OCI-LY7 (cell line): Measurements from ENCODE around the gene SYNGR2. TPM values are rescaled to one million over a fixed set of nuclear protein-coding genes. Genes with fewer than 3 reads are reported as not detected.

Experiments used
- BruUV-seq: library from RNA; stranded (reverse); fragments of 400-500 nt; replicated peaks from 2 replicates; lab custom pipeline; 2021; lab: Mats Ljungman, UMichigan
- CTCF ChIA-PET: fragments of 300-600 bp; sonication (Branson Sonifier 250); formaldehyde crosslinking; loops from one replicate; lab custom pipeline; 2022; ENCODE audit warnings: antibody characterized with exemption; ENCODE audit not compliant: unreplicated experiment; lab: Charles Lee
- POLR2A ChIA-PET: fragments of 300-600 bp; sonication (Branson Sonifier 250); formaldehyde crosslinking; loops from one replicate; lab custom pipeline; 2022; ENCODE audit warnings: antibody characterized with exemption; lab: Charles Lee
- DNase-seq: peaks from one replicate; pipeline ENCODE4 v3.0.0-alpha.2; 2015; ENCODE audit warnings: low spot score
- H2AFZ ChIP-seq: fragments of 200-600 bp; sonication (generic), shearing (Covaris generic); 2 replicates; pipeline ENCODE4 v1.6.1; 2014; ENCODE audit warnings: mild to moderate bottlenecking, antibody characterized with exemption, low read length, moderate library complexity
- H3K27ac ChIP-seq: fragments of 200-600 bp; sonication (generic); 2 replicates; pipeline ENCODE4 v1.5.1; 2014; ENCODE audit warnings: mixed run types, low read depth, mild to moderate bottlenecking, moderate library complexity, low read length, inconsistent platforms; ENCODE audit not compliant: poor library complexity, severe bottlenecking
- H3K36me3 ChIP-seq: fragments of 200-600 bp; sonication (generic); 2 replicates; pipeline ENCODE4 v1.6.1; 2014; ENCODE audit warnings: mild to moderate bottlenecking, antibody characterized with exemption, low read length, moderate library complexity, mixed read lengths; ENCODE audit not compliant: insufficient read depth
- H3K4me1 ChIP-seq: fragments of 200-600 bp; sonication (generic); 2 replicates; pipeline ENCODE4 v1.5.1; 2014; ENCODE audit warnings: mild to moderate bottlenecking, low read length; ENCODE audit not compliant: insufficient read depth, poor library complexity, severe bottlenecking
- H3K4me2 ChIP-seq: fragments of 200-600 bp; sonication (generic); 2 replicates; pipeline ENCODE4 v1.6.1; 2014; ENCODE audit warnings: mild to moderate bottlenecking, low read length
- H3K4me3 ChIP-seq: fragments of 200-600 bp; sonication (generic); 2 replicates; pipeline ENCODE4 v1.5.1; 2014; ENCODE audit warnings: mild to moderate bottlenecking, low read depth, low read length; ENCODE audit not compliant: poor library complexity, severe bottlenecking
- H3K79me2 ChIP-seq: fragments of 200-600 bp; sonication (generic); 2 replicates; pipeline ENCODE4 v1.6.1; 2016; ENCODE audit warnings: low read depth, mild to moderate bottlenecking, low read length, moderate library complexity, mixed read lengths; ENCODE audit not compliant: insufficient read depth
- H3K9me2 ChIP-seq: fragments of 200-600 bp; sonication (generic); 2 replicates; pipeline ENCODE4 v1.6.1; 2016; ENCODE audit warnings: mild to moderate bottlenecking, low read length, mixed read lengths; ENCODE audit not compliant: insufficient read depth
- H3K9me3 ChIP-seq: fragments of 200-600 bp; sonication (generic); 2 replicates; pipeline ENCODE4 v1.6.1; 2014; ENCODE audit warnings: mild to moderate bottlenecking, mixed run types, low read length, mixed read lengths
- H4K20me1 ChIP-seq: fragments of 200-600 bp; sonication (generic); 2 replicates; pipeline ENCODE4 v1.6.1; 2014; ENCODE audit warnings: mild to moderate bottlenecking, antibody characterized with exemption, low read length, moderate library complexity, mixed read lengths; ENCODE audit not compliant: insufficient read depth
- EZH2phosphoT487 ChIP-seq: fragments of 200-600 bp; sonication (generic); IDR thresholded peaks from 2 replicates; pipeline ENCODE4 v1.6.1; 2018; ENCODE audit warnings: low read depth, borderline replicate concordance, mild to moderate bottlenecking, mixed run types, antibody characterized with exemption, low read length, moderate library complexity, mixed read lengths
- intact Hi-C: fragments of 100-400 bp; cut with micrococcal nuclease; formaldehyde crosslinking; loops from one replicate; pipeline ENCODE4 v1.10.0; 2022; ENCODE audit not compliant: unreplicated experiment
- total RNA-seq, 2 experiments: library from RNA; depleted of rRNA in 1 of 2; stranded (reverse); fragments of >200 nt in 1 of 2; shearing (Covaris generic) in 1 of 2; gene quantifications; 2 replicates each; pipeline ENCODE4 v1.2.3, GENCODE V29; 2014 to 2022
- TF ChIP-seq, protein P1 (sequence below): fragments of 200-600 bp; sonication (generic); conservative IDR thresholded peaks from 2 replicates; pipeline ENCODE4 v1.5.1; 2014; ENCODE audit warnings: mild to moderate bottlenecking, antibody characterized with exemption, low read length, moderate library complexity, mixed read lengths

The SYNGR2 gene
- total RNA-seq, 2 experiments from 2014 or later: 35.4 to 44.9 TPM

DNA sequence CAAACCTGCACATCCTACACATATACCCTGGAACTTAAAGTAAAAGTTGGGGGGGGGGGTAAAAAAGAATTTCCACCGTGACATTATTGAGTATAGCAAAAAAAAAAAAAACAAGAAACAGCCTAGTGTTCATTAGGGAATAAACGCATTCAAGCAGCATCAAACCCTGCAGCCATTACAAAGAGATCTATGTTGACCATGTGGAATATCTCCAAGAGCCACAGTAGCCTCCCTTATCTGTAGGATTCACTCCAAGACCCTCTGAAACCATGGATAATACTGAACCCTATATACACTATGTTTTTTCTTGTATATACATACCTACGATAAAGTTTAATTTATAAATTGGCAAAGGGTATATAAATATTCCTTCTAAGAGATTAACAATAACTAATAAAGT, 40.1 kb downstream of the SYNGR2 start:
- TF ChIP-seq, protein P1, sequence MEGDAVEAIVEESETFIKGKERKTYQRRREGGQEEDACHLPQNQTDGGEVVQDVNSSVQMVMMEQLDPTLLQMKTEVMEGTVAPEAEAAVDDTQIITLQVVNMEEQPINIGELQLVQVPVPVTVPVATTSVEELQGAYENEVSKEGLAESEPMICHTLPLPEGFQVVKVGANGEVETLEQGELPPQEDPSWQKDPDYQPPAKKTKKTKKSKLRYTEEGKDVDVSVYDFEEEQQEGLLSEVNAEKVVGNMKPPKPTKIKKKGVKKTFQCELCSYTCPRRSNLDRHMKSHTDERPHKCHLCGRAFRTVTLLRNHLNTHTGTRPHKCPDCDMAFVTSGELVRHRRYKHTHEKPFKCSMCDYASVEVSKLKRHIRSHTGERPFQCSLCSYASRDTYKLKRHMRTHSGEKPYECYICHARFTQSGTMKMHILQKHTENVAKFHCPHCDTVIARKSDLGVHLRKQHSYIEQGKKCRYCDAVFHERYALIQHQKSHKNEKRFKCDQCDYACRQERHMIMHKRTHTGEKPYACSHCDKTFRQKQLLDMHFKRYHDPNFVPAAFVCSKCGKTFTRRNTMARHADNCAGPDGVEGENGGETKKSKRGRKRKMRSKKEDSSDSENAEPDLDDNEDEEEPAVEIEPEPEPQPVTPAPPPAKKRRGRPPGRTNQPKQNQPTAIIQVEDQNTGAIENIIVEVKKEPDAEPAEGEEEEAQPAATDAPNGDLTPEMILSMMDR: no peak
- H3K36me3 ChIP-seq: peaks cover 41% of the 10 kb centered on the region
- intact Hi-C loops: no loop called here
- ChIA-PET POLR2A (no interaction called here), CTCF (no interaction called here)
- no peaks in the 10 kb centered on the region for H4K20me1 ChIP-seq
- BruUV-seq: no TSS peak
- no peaks in the 10 kb centered on the region for H3K9me2 ChIP-seq
- H3K4me2 ChIP-seq: no peak overlapping the region
- peaks cover under 1% of the 10 kb centered on the region for H3K4me1 ChIP-seq
- H2AFZ ChIP-seq: no peak overlapping the region
- no peaks in the 10 kb centered on the region for H3K9me3 ChIP-seq
- H3K27ac ChIP-seq: no peak overlapping the region
- H3K79me2 ChIP-seq: no peaks in the 10 kb centered on the region
- no peak overlapping the region for H3K4me3 ChIP-seq
- no peak for DNase-seq

DNA sequence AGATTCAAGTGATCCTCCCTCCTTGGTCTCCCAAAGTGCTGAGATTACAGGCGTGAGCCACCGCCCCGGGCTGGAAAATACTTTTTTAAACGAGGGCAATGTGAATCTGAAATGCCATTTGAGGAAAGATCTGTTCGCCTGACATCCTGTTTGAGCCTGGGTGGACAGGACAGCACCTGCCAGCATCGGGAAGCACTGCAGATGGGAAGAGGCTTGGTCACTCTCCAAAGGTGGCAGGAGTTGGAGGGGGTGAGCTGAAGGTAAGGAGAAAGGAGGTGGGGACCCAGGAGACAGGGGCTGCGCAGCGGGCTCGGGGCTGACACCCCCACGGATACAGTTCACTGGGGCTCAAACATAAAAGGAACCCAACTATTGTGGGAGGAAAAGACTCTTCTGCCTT, 41.7 kb downstream of the SYNGR2 start:
- H3K79me2 ChIP-seq: peaks cover 10% of the 10 kb centered on the region
- H2AFZ ChIP-seq: no peak overlapping the region
- no peaks in the 10 kb centered on the region for H3K9me3 ChIP-seq
- TF ChIP-seq, protein P1: no peak
- TF ChIP-seq EZH2phosphoT487: no peak
- peaks cover 34% of the 10 kb centered on the region; the same call in 1 of the 2 replicates for H3K36me3 ChIP-seq
- ChIA-PET POLR2A (no interaction called here), CTCF (no interaction called here)
- no peaks in the 10 kb centered on the region for H4K20me1 ChIP-seq
- BruUV-seq: no TSS peak
- no peak overlapping the region for H3K27ac ChIP-seq
- no peak overlapping the region for H3K4me3 ChIP-seq
- H3K9me2 ChIP-seq: no peaks in the 10 kb centered on the region
- DNase-seq: no peak
- intact Hi-C loops: no loop called here
- peaks cover 5% of the 10 kb centered on the region for H3K4me1 ChIP-seq
- no peak overlapping the region for H3K4me2 ChIP-seq

DNA sequence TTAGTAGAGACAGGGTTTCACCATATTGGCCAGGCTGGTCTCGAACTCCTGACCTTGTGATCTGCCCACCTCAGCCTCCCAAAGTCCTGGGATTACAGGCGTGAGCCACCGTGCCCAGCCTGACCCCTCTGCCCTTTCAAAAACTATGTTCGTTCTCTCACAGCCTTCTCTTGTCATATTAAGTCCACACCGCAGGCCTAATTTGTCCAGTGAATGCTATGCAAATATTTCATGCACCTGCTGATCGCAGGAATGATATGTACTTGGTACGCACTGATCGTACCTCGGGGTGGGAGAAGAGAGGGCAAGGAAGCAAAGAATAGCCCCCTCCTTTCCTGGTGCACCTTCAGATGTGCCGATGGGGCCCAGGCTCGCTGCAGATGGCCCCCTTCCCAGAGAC, 42.7 kb downstream of the SYNGR2 start:
- no TSS peak for BruUV-seq
- POLR2A ChIA-PET: no interaction called here
- Histone ChIP-seq H3K36me3 (peaks cover 34% of the 10 kb centered on the region), H4K20me1 (0 out of 2 replicates have a peak, but pooled peaks cover 4% of the 10 kb centered on the region), H3K79me2 (peaks cover 19% of the 10 kb centered on the region), H3K4me3 (no peak overlapping the region), H3K9me2 (no peaks in the 10 kb centered on the region), H3K27ac (no peak overlapping the region), H3K9me3 (no peaks in the 10 kb centered on the region), H3K4me2 (no peak overlapping the region), H2AFZ (no peak overlapping the region), H3K4me1 (peaks cover 13% of the 10 kb centered on the region)
- TF ChIP-seq EZH2phosphoT487: no peak
- TF ChIP-seq, protein P1: no peak
- intact Hi-C loops: no loop called here
- CTCF ChIA-PET: no interaction called here
- DNase-seq: no peak
